Ramos (cell line): Measurements from ENCODE around the gene HMCN1.

Experiments used
- in situ Hi-C: fragments of 300-500 bp; cut with MboI; formaldehyde crosslinking; loops from one replicate; pipeline ENCODE4 v1.14.3; 2022; ENCODE audit warnings: low sequenced_read_pairs; ENCODE audit not compliant: unreplicated experiment

HMCN1 gene

DNA sequence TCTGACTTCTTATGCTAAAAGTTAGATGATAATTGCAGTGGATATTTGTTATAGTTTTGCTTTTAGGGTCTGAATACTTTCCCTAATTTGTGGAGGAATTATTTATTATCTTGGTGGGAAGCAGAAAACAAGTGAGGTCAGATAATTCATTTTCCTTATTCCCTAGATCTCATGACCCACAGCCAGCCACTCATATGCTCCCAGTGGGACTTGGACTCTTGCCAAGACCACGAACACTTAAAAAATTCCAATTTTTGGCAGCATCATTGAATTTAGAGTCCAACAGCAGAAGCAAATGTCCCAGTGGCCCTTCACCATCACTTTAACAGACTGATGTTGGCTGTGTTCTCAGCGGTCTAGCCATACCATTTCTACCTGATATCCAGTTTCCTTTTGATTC is 204.2 kb downstream of the HMCN1 start:
- in situ Hi-C loops: no loop called here

- in situ Hi-C loops: no loop called here
Observed at GRCh38 chr1:185939142-185939541, 205.0 kb downstream of the HMCN1 start.

DNA sequence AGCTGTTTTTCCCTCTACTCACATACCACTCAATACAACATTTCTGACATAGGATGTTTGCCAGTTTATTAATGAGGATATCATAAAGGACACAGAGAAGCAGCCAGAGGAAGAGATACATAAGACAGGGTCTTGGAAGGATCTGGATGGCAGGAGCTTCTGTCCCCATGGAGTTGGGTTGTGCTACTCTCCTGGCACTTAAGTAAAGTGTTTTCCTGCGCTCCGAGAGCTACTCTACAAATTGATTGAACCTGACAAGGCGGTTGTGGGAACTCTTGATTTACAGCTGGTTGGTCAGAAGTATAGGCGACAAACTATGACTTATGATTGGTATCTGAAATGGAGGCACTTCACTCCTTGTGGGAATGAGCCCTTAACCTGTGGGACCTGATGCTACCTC is 208.8 kb downstream of the HMCN1 start:
- in situ Hi-C loops: no loop called here

GRCh38 chr1:185956881-185957280 is 222.7 kb downstream of the HMCN1 start:
- in situ Hi-C loops: no loop called here

DNA sequence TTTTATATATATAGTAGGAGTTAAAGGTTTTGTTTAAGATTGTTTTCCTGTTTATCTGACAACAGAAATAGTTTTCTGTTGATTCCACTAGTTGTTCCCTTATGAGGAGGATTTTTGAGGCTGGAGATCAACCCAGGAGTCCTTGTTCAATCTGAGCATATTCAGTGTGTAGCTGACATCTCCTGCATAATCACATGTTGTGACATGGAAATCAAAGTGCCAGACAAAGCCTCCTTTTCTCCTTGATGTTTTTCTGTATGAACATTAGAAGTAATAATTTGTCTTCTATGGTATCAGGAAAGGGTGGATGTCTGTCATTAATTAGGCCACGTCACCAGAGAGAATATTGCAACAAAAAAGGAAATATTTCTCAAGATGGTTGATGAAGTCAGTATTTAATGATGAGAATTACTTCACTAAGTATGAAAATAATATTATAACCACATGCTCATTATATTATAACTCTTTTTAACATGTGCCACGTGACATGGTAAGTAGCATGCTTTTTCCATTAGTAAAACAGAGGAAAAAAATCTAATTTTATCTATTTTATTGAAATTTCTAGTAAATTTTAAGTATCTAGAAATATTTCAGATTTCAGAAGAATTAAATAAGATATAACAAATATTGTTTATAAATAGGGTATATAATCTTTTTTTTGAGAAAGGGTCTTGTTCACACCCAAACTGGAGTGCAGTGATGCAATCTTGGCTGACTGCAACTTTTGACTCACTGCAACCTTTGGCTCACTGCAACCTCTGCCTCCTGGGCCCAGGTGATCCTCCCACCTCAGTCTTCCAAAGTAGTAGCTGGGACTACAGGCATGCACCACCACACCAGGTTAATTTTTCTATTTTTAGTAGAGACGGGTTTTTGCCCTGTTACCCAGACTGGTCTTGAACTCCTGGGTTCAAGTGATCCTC is 223.5 kb downstream of the HMCN1 start:
- in situ Hi-C loops: no loop called here

GRCh38 chr1:185960422-185961321 is 226.5 kb downstream of the HMCN1 start:
- in situ Hi-C loops: no loop called here

DNA sequence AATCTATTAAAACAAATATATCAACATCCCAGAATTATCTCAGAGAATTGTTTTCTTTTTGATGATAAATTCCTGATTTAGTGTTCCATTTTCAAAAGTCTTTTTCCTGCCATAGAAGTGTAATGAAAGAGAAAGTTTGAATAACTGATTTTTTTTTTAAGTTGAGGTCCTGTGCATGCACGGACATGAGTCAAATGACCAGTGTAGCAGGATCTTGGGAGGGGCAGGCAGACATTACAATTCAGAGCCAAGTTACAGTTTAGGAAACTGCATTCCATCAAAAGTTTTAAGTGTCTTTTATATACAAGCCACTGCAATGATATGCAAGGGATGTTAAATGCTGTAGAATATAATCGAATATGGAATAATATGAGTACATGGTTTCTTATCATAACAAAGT is 227.5 kb downstream of the HMCN1 start:
- in situ Hi-C loops: no loop called here

DNA sequence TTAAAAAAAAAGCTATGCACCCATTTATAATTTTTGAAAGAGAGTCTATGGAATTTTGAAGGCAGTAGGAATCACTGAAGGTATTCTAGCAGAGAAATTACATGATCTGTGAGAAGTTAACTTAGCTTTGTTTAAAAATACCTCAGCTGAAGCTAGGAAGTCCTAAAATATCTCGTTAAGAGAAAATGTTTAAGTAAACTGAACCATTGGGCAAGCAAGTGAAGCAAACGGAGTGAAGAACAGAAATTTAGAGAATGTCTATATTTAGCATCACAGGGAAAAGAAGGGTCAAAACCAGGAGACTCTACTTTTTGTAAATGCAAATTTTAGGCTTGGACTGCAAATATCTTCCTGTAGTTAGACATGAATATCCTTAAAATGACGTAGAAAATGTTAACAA is 230.8 kb downstream of the HMCN1 start:
- in situ Hi-C loops: no loop called here

- in situ Hi-C loops: no loop called here
Observed at GRCh38 chr1:185965870-185966269, 231.7 kb downstream of the HMCN1 start.

DNA sequence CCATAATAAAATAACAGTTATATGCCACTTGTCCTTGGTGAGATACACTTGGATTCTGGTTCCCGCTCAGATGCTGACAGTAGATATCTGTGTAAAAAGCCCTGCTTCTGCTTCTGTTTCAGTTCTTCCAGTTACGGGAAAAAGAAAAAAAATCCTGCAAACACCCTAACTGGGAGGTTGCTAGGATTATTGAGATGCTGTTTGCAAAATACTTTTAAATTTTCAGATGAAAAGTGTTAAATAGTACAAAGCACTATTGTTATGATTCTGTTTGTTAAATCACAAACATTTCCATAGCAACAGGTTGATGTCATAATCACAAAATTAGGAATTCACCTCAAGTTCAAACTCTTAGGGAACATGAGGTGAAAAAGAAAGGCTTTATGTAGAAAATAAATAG is 232.3 kb downstream of the HMCN1 start:
- in situ Hi-C loops: no loop called here

GRCh38 chr1:185969028-185969427 is 234.8 kb downstream of the HMCN1 start:
- in situ Hi-C loops: no loop called here

GRCh38 chr1:185969524-185969991 is 235.4 kb downstream of the HMCN1 start:
- in situ Hi-C loops: no loop called here

- in situ Hi-C loops: no loop called here
Observed at GRCh38 chr1:185971688-185972087, 237.5 kb downstream of the HMCN1 start.

GRCh38 chr1:185972096-185972850 is 238.1 kb downstream of the HMCN1 start:
- in situ Hi-C loops: no loop called here

DNA sequence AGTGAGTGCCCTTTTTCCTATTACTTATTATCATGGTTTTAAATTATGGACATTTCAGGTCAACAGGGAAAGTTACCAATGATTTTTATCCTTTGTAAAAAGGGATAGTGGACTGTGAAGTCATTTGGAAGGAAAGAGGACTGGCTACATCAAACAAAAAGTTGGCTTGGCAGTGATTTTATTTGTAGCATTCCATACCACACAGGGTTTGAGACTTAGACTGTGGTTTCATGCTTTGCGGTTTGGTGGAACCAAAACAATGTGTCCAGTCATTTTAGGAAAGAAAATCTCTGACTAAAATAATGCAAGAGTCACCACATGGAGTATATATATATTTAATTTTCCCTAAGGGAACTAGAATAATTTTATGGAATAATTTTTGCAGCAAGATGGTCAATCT is 239.5 kb downstream of the HMCN1 start:
- in situ Hi-C loops: no loop called here

DNA sequence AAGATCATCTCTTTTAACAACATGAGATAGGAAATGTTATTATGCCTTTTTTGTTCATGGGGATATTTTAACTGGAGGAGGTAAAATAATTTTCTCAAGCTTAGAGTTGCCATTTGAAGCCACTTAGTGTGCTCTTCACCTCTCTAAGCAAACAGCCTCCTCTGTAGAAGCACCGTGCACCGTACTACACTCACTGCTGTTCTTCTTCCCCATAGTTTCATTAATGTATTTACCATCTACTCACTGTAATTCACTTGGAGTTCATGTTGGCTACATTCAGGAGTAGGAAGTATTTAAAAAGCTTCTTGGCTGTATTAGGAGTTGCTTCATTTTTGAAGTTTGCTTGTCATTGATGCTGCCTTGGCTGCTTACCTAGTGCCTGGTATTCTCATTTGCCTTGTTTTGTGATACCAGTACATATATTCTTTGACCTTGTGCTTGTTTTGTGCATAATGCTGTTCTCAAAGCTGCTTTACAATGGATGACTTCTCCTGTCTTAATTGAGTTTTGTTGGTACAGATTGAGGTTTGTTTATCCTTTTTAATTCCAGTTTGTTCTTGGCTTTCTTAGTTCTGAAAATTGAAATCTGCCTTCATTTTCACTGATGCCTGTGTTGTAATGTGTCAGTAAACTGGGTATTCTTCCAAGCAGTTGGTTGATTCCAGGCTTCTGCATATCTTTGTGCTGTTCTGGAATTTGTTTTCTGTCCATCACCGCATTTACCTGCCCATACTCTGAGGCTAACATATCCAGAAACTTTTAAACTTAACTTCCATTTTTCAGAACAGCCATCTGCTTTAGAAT is 240.4 kb downstream of the HMCN1 start:
- in situ Hi-C loops: no loop called here

DNA sequence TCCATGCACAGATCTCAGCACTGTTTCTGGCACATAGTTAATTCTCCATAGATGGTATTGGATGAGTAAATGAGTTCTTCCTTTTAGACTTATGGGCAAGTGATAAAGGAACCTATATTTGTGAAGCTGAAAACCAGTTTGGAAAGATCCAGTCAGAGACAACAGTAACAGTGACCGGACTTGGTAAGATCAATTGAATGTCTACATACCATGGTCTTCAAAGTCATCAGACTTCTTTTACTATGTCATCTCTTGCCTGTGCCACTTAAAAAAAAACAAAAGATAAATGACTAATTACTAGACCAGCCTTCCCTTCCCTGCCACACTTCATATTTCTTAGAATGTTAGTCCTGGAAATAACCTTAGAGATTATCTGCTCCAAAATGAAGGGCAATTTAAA is 246.7 kb downstream of the HMCN1 start:
- in situ Hi-C loops: no loop called here

DNA sequence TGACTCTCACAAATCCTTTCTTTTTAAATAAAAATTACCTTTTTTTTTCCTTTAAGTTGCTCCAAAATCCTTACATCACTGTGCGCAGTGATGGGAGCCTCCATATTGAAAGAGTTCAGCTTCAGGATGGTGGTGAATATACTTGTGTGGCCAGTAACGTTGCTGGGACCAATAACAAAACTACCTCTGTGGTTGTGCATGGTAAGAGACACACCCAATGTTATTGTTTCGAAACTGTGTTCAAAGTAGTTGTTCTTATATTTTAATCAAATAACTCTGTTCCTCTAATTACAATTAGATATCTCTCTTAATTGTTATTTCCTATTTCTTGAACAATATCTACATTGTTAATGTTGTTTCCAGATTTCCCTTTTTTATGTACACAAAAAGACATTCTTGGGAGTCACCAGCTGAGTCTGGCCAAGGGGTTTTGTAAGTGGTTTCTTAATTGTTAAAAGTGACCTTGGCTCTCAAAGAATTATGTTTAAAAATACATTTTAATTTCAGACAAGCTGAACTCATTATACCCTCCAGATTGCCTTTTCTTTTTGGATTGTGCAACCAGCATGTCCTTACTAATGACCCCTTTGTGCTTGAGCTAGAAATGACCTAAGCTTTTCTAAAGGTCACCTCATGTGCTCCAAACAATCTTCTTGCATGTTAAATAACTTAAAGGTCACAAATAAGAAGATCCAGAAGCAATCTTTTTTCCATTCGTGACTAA is 250.1 kb downstream of the HMCN1 start:
- in situ Hi-C loops: no loop called here
